NCI-H2227 treated with DMSO at 0.1 percent for 48 hours (cell line): ENCODE measurements around the gene NIT1.
"Not testable (repeated sequence)": the region's sequence is repeated elsewhere in the genome, so short reads cannot be mapped to it uniquely, and the experiment has no call there.

Source experiments
- DNase-seq: peaks from one replicate; lab custom pipeline; 2025; lab: John Stamatoyannopoulos, UW

Gene NIT1

DNA sequence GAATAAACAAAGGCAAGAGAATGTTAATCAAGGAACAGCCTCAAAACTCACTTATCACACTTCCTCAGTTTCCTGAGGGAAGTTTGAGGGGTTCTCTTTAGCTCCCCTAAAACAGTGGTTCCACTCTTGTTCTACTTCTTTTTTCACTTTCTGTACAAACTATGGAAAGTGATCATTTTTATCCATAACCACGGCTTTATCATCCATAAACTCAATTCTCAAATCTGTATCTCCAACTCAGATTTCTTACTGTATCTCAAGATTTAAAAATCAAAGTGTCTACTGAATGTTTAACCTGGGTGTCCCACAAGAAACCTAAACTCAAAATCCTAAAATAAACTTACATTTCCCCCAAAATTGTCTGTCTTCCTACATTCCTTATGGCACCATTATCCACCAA, 4.0 kb upstream of the NIT1 start:
- DNase-seq = no peak

DNA sequence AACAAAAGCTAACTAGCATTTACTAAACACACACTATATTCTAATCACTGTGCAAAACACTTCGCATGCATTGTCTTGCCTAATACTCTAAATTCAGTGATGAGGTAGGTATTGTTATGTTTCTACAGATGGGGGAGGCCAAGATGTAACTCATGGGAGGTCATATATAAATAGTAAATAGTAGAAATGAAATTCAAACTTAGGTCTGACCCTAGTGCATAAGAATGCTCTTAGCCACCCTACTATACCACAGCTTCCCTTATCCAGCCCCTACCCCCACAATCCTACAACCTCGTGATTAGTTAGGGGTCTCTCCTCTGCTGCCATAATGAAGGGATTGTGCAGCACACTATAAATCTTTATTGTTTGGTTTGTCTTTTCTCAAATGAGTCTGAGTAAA, 3.3 kb upstream of the NIT1 start:
- DNase-seq = no peak

DNA sequence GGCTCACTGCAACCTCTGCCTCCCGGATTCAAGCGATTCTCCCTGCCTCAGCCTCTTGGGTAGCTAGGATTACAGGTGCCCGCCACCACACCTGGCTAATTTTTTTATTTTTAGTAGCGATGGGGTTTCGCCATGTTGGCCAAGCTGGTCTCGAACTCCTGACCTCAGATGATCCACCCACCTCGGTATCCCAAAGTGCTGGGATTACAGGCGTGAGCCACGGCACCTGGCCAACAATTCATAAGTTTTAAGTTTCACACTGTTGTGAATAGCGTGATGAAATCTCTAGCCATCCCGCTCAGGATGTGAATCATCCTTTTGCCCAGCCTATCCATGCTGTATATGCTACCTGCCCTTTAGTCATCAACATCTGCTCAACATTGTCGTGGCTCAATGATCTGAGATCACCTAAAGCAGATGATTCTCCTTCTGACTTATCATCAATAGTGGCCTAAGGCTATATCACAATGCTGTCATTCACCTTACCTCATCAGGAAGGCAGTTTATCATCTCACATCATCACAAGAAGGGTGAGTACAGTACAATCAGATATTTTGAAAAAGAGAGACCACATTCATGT, 2.7 kb upstream of the NIT1 start:
- DNase-seq = no peak

DNA sequence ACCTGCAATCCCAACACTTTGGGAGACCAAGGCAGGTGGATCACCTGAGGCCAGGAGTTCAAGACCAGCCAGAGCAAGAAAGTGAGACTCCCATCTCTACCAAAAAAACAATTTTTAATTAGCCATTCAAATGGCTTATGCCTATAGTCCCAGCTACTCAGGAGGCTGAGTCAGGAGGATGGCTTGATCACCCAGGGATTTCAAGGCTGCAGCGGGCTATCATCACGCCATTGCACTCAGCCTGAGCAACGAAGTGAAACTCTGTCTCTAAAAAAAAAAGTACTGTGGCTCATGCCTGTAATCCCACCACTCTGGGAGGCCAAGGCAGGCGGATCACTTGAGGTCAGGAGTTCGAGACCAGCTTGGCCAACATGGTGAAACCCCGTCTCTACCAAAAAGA, 1.9 kb upstream of the NIT1 start:
- not testable (repeated sequence) for DNase-seq

DNA sequence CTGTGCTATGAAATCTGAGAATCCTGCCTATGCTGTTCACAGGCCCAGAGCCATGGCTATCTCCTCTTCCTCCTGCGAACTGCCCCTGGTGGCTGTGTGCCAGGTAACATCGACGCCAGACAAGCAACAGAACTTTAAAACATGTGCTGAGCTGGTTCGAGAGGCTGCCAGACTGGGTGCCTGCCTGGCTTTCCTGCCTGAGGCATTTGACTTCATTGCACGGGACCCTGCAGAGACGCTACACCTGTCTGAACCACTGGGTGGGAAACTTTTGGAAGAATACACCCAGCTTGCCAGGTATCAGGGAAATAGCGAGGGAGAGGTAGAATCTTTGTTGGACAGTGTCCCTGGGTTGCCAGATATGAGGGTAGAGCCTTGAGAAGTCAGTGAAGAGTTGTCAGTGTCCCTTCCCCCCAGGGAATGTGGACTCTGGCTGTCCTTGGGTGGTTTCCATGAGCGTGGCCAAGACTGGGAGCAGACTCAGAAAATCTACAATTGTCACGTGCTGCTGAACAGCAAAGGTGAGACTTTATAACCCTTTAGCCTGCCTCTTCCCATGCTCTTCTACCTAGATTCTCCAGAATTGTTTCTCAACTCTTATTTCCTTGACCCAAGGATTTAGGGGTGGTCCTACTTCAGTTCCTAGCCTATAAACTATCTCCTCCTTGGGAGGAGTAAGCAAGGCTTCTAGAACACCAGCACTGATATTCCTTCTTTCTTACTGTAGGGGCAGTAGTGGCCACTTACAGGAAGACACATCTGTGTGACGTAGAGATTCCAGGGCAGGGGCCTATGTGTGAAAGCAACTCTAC, 1.4 kb downstream of the NIT1 start:
- DNase-seq = peak; percentile 32

DNA sequence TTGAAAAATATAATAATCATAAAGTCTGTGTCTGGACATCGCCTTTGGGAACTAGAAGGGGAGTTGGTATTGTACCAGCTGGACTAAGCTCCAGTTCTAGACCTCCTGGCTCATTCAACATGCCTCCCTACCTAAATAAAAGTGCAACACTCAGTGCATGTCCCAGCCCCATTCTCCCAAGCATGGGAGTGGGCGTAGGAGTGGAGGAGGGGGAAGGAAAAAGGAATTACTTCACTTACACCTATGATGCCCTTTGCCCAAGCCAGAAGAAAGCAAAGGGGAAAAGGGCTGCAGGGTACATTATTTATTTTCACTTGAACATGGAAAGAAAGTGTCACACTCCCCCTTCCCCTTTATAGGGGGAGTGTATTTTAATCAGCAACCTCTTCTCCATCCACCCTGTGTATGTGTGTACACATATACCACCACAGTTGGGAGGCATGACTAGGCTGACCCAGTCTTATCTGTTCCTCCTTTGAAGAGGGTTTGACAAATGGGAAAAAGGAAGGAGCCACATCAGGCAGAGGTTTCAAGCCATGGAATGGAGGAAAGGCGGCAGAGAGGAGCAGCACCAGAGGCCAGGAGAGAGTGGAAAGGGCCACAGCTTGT, 3.2 kb downstream of the NIT1 start:
- no peak for DNase-seq

DNA sequence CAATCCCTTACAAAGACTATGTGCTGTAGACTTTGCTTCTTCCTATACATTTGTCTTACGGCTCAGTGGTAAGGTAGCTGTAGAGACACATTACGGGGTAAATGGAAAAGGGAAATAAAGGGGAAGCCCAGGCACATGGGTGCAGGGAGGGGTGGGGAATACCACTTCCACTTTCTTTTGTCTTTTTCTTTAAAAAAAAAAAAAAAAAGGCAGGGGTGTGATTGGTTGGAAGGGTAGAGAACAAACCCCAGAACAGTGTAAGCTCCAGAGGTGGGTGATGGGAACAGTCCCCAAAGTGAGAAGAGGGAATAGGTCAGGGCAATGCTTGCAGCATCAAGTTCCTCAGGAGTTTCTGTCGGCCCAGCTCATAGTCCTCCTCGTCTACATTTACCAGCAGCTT, 3.9 kb downstream of the NIT1 start:
- no peak for DNase-seq

DNA sequence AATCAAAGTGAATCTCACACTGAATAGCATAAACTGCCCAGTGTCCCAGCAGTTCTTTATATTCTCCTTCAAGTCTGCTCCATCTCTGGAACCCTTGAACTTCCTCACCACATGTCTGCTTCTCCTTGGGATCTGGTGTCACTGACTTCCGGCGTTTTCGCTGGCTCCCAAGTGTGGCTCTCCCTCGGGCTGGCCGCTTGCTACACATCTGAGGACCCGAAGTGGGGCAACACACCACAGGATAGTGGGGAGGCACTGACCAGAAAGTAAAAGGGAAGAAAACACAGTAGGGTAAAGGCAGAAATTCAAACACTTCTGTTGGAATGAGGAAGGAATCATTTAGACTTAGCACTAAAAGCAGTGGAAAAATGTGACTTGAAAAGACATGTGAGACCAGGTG, 5.1 kb downstream of the NIT1 start:
- no peak for DNase-seq

DNA sequence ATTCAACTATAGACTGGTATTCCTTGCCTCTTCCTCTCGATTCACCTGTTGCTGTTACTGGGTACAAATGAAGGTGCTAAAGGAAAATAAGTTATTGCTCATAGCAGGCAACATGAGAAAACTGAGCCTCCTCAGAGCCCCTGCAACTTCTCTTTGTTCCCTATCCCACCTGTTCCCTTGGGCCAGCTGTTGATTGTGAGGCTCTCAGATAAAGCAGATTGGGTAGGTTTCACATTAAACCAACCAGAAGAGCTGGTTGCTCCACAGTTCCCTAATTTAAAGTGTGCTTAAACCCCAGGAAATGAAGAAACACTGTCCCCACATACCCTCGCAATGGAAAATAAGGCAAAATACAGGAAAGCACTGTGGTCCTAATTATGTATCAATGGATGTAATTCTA, 9.7 kb downstream of the NIT1 start:
- DNase-seq = no peak

DNA sequence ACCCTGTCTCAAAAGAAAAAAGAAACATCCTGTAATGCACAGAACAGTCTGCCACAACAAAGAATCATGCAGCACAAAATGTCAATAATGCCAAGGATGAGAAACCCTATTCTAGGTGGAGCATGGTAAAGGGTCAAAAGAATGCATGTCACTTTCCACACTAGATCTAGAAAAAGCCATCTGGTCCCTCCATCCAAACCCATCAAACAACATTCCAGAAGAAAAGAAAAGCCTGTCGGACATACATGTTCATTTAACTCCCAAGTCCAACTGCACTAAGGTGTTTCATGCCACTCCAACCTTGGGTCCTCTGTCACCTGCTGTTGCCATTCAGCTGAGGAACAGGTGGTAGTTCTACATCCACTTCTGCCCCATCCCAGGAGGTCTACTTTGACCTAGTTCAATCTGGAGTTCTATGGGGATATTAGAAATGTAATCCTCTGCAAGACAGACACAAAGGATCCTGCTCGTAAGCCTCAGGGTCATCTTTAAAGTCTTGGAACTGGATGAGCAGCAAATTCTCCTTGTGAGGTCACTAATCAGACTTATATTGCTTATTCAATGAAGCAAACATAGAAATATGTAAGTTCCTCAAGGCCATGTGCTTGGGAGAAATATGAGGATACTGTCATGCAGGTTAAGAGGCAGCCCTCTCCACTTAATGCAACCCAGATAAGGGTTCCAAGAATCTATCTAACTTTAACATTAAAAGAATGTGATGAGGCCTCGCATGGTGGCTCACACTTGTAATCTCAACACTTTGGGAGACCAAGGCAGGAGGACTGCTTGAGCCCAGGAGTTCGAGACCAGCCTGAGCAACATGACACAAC, 10.9 kb downstream of the NIT1 start:
- DNase-seq = no peak

DNA sequence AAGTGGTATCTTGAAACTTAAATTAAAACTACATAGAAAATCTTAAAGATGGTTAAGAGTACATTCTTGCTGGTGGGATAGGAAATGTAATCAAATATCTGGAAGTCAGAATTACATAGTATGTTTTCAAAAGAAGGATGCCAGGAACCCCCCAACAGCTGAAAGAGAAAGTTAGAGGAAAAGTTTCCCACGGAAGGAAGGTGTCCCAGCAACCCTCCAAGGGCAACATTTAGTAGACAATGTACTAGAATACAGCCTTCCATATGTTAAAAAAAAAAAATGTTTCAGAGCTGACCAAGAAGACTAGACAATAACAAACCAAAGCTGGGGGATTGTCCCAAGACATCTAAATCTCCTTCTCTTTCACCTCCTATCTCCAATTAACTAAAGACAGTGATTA, 12.4 kb downstream of the NIT1 start:
- no peak for DNase-seq

DNA sequence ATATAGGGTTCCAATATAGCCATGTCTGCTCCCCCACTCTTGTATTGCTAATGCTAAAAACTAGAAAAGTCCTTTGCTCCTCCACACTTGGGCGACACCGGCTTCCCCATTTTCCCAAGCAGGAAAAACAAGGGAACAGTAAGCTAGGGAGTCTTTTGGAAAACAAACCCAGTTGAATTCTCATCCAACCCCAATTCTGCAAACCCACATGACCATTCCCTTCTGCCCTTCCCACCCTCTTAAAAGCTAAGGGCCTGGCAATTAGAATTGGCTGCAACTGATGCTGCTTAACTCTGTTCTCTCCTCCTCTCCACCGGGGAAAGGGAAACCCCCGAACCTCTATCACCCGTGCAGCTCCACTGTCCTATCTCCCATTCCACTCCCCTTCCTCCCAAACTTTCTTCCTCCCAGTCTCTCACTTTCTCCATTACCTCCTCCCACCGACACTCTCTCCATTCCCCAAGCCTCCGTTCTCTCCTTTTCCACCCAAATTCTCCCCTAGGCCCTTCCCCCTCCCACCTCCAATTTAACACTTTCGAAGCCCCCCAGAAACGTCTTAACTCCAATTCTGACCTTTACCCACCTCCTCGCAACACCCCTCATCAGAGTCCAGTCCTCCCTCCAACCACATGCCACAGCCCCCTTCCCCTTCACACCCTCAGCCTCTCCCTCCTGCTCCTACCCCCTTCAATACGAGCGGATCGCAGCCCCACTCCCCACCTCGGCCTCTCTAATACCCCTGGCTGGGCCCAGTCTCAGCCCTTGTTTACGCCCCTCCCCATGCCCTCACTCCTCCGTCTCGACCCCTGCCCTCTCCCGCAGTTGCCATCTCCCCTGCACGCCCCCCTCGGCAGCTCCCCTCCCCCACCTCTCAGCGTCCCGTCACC, 13.9 kb downstream of the NIT1 start:
- DNase-seq = peak; percentile 19

DNA sequence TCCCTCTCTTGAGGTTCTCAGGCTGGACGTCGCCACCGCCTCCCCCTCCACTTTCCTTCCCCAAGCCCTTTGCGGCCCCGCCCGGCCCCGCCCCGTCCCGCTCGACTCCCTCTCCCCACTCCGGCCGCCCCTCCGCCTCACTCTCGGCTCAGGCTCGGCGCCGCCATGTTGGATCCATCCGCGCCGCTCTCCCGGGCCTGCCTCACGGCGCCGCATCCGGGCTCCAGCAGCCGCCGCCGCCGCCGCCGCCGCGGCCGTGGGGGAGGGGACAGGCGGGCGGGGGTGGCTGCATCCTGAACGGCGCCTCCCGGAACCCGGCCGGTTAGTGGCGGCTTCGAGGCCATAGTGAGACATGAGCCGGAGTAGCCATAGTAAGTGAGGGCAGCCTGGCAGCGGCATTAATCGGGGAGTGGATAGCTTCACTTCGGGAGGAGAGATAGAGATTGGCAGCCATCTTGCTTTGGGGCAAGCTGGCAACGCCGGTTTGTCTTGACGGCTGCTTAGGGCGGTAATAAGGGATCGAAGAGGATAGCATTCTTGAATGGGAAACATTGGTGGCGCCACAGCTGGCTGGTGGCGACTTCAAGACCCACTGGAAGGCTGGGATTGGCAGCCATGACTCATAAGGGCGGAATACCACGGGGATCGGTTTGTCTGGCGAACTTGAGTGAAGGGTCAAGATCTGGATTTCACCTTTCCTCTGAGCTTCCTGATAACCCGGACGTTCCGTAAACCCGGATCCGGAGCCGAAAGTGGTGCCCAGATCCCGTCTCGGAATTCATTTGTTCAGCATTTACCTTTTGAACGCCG, 14.7 kb downstream of the NIT1 start, which contains the start of gene DEDD:
TSS of gene DEDD (minus strand) at position 258 of the 810 bp plus-strand sequence. CDS start 8,205 bp downstream, outside the sequence.
- DNase-seq = peak; percentile 98

DNA sequence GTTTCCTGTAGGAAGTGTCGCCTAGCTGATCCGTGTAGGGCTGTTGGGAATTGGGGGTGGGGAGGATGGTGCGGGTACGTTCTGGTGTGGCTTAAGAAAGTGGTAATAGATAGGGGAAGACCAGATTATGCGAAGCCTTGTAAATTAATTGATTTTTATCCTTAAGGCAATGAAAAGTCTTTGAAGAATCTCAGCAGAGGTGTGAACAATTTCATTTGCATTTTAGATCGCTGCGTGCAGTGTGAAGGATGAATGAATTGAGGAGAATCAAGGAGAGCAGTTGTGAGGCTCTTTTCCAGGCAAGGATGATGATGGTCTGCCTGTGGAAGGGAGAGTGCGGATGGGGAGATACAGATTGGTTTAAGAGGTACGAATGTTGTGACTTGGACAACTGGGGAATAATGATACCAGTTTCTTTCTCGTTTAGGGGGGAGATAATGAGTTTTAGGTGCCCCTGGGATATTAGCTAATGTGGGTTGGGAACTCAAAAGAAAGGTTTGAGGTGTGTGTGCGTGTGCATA, 15.4 kb downstream of the NIT1 start:
- DNase-seq = peak; percentile 61

DNA sequence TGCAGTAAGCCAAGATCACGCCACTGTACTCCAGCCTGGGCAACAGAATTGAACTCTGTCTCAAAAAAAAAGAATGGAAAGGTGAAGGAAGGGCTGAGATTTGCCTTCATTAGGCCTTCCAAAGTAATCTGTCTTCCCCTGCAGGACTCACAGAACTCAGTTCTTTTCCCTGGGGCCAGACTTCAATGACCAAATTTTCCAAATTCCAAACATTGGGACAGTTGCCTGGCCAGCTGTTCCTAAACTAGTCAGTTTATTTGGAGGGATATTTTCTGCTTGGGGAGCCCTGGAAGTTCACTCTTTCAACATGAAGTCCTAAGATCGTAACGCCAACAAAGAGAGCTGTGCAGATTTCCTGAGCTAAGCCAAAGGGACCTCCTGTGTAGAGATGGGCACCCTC, 20.0 kb downstream of the NIT1 start:
- no peak for DNase-seq

DNA sequence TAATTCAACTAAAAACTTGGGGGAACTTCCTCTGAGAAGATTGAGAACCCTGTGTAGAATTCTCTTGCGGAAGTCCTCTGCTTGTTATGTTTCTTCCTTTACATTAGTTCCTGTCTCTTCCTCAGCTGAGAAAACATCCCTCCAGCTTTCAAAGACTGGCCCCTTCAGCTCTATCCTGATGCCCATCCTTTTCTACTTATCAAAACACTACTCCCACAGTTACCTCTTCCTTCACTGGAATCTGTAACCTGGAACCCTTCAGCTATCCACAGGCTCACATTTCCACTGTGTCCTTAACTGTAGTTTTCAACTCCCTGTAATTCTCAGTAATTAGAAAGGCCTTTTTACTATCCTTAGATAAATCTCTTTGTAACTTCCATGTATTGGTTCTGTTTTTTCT, 20.5 kb downstream of the NIT1 start:
- no peak for DNase-seq

DNA sequence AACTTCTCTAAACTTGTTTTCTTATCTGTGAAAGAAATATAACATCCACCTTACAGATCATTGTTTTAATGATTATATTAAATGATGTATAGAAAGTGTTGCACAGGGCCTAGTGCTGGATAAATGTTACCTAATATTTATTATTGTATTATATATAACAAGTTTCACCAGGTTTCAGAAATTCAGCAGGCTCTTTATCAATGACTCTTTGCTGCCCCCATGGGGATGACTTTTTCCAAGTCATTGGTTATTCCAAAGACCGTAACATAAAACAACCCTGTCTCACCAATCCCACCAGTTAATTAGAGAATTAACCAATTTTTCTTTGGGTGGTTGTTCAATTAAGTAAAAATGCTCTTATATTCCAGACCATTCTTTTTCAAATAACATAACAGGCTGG, 21.9 kb downstream of the NIT1 start:
- DNase-seq = peak; percentile 4

DNA sequence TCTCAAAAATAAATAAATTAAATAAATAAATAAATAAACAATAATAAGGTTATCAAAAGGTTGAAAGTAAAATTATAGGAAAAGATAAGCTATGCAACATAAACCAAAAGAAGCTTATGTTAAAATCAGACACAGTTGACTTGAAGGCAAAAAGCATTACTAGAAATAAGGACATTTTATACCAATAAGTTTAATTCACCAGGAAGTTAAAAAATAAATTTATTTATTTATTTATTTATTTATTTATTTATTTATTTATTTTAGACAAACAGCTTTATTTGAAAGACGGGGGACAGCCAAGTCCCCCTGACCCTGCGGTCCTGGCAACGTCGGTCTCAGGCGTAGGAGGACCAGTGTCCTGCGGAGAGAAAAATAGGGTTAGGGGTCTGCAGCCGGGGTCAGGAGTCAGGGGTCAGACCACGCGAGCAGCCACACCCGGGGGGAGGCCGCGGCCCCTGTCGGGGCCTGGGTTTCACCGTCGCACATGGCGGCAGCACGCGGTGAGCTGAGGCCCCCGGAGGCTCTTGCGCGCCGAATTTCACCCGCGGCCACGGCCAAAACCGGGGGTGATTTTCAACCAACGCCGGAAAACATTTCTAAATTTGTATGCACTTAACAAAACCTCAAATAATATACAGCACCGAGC, 23.0 kb downstream of the NIT1 start:
- DNase-seq = no peak

DNA sequence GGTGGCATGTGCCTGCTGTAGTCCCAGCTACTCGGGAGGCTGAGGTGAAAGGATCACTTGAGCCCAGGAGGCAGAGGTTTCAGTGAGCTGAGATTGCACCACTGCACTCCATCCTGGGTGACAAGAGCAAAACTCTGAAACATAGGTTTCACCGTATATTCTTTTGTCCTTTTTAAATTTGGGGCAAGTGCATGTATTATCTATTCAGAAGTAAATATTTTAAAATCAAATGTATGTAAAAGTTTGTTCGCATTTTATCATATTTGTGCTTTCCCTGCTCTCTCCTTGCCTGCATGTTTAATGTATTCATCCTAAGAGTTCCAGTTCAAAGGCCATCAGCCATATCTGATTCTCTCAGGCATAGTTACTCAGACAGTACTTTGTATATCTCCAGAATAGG, 27.9 kb downstream of the NIT1 start:
- DNase-seq = no peak

DNA sequence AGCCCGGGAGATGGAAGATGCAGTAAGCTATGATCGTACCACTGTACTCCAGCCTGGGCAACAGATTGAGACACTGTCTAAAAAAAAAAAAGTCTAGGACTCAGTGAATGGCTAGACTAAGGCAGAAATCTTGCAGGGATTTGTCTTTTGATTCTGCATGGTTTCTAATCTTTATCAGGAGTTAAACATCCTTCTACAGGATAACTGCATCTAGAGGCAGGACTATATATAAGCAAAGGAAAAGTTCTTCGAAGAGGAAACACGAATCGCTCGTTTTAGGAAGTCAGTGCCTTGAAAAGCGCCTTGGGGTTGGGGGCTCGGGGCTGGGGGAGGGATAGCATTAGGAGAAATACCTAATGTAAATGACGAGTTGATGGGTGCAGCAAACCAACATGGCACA, 35.3 kb downstream of the NIT1 start:
- DNase-seq = no peak
